NCI-H2196 treated with DMSO at 0.1 percent for 48 hours (cell line): Measurements from ENCODE around the gene FAM174B.
"Not testable (repeated sequence)": the region's sequence is repeated elsewhere in the genome, so short reads cannot be mapped to it uniquely, and the experiment has no call there.

ENCODE experiments used
- DNase-seq: peaks from one replicate; lab custom pipeline; 2025; ENCODE audit not compliant: unreplicated experiment; lab: John Stamatoyannopoulos, UW

FAM174B gene

DNA sequence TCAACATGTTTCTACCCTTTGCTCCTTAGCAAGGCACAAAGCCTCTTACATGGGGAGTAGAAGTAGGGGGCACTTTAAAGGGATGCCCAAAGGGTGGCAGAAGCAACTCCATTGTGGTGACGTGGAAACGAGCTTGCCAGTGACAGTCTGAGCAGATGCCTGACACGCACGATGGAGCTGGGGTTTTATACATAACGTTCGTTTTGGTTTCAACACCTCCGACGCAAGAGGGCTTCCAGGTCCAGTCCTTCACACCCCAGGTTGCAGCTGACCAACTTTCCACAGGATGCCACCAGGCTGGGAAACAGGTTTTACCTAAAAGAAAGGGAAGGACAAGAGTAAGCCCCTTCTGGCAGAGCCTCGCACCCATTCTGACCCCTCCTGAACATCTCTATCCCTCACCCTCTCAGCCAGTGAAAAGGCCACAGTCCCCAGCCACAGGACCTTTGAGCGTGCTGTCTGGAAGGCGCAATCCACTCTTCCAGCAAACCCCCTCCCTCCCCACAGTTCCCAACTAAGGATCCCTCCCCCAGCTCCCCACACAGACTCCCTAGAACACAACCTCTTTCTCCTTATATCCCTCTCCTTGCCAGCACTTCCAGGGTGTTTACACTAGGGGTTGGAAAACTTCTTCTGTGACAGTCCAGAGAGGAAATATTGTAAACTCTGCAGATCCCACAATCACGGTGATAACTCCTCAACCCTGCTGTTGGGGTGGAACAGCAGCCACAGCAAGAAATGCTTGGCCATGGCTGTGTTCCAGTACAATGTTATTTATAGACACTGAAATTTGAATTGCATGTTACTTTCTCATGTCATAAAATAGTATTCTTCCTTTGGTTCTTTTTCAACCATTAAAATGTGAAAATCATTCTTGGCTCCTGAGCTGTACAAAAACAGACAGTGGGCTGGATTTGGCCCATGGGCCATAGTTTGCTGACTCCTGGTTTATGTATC, 36.2 kb downstream of the FAM174B start:
- no peak for DNase-seq

GRCh38 chr15:92617549-92618520, 37.7 kb downstream of the FAM174B start:
- peak; percentile 46 for DNase-seq

- no peak for DNase-seq
Measured at GRCh38 chr15:92616621-92617548, 38.7 kb downstream of the FAM174B start.

GRCh38 chr15:92614791-92615785, 40.5 kb downstream of the FAM174B start:
- no peak for DNase-seq

GRCh38 chr15:92614301-92614700, 41.3 kb downstream of the FAM174B start:
- peak; percentile 21 for DNase-seq

- DNase-seq, result no peak
Measured at GRCh38 chr15:92613841-92614240, 41.7 kb downstream of the FAM174B start.

DNA sequence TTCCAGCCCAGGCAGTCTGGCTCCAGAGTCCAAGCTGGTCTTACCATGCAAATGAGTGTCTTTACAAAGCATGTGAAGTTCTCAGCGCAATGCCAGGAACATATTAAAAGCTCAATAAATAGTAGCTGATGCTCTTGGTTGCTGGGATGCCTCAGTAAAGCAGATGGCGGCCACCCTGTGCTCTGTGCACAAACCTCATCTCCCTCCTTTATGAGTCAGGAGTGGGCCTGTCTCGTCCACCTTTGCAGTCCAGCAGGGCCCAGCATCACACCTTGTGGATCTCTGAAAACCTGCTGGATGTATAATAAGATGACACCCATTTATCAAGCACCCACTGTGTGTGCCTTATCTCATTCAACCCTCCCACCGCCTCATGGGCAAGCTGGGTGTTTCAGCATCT, 42.7 kb downstream of the FAM174B start:
- DNase-seq, result no peak

DNA sequence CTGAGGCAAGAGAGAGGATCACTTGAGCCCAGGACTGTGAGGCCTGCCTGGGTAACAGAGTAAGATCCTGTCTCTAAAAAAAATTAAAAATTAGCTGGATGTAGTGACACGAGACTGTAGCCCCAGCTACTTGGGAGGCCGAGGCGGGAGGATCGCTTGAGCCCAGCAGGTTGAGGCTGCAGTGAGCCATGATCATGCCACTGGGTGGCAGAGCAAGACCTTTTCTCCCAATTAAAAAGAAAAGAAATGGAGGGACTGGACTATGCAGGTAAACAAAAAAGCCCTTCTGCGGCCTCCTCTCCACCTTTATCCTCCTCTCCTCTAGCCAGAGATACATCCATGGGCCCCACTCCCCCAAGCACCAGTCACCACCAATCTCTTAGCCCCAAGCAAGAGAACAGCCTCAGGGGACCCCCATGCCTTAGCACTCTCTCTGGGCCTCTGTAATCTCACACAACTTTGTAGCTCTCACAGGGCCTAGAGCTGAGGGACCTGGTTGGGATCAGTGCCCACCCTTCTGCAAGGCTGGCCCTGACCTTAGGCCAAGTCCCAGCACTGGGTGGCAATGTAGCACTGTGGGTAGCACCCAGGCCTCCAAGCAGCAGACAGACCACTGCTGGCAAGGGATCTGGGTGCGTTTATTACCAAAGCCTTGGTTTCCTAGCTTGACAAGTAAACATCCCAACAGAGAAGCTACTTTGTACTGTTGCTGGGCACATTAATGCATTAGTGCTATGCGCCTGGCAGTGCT, 43.4 kb downstream of the FAM174B start:
- DNase-seq, result no peak

DNA sequence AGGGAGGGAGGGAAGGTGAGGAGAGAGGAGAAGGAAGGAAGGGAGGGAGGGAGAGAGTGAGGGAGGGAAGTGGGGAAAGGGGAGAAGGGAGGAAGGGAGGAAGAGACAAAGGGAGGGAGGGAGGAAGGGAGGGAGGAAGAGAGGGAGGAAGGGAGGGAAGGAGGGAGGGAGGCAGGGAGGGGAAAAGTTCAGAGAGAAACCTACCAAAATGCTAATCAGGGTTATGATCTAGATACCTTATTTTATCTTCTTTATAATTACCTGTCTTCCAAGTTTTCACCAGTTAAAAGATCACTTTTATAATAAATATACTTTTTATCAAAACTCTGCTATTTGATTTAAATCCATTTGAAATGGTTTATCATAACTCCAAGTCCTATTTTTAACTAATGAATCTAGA, 44.4 kb downstream of the FAM174B start:
- DNase-seq, result no peak

DNA sequence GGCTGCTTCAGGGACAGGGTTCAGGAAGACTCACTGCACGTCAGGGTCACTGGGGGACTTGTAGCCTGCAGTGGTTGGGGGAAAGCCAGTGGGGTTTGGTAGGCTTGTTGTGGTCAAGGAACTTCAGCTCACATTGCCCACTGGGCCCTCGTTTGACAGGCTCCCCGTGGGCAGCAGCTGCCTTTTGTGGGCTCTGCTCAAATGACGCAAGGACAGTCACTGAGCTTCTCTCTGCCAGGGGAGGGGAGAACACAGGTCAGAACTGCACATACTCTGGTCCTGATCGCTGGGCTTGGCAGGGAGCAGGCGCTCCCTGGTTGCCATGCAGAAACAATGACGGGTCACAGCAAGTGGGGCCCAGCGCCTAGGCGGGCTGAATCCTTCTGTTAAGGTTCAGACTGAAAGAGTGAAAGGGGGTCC, 45.5 kb downstream of the FAM174B start:
- DNase-seq, result no peak

GRCh38 chr15:92608866-92609700, 46.5 kb downstream of the FAM174B start:
- no peak for DNase-seq

GRCh38 chr15:92606836-92607150, 48.8 kb downstream of the FAM174B start:
- DNase-seq, result not testable (repeated sequence)

DNA sequence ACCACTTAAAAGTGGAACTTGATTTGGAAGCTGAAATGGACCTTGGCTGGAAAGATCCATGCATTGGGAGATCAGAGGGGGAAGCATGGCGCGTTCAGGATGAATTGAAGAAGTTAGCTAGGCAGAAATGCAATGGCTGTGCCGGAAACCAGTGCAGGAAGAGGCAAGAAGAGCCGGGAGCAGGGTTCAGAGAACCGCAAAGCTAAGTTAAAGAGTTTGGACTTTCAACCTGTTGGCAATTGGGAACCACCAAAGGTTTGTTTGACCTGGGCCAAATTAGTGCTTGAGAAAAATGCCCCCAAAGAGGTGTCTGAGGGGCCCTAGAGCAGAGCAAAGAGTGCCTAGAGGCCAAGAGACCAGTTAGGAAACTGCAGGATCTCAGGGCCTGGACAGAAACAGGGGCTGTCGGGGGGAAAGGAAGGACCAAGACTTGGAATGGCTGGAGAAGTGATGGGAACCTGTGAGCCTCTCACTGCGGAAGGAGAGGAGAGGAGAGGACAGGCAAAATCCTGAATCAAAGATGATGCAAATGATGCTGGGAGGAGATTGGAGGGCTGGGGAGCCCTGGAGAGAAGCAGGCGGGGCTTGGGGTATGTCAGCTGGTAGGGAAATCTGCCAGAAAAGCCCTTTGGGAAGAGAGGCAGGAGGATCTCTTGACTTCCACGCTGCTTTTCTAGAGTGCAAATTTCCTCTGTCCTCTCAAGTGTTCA, 49.3 kb downstream of the FAM174B start:
- DNase-seq, result no peak

DNA sequence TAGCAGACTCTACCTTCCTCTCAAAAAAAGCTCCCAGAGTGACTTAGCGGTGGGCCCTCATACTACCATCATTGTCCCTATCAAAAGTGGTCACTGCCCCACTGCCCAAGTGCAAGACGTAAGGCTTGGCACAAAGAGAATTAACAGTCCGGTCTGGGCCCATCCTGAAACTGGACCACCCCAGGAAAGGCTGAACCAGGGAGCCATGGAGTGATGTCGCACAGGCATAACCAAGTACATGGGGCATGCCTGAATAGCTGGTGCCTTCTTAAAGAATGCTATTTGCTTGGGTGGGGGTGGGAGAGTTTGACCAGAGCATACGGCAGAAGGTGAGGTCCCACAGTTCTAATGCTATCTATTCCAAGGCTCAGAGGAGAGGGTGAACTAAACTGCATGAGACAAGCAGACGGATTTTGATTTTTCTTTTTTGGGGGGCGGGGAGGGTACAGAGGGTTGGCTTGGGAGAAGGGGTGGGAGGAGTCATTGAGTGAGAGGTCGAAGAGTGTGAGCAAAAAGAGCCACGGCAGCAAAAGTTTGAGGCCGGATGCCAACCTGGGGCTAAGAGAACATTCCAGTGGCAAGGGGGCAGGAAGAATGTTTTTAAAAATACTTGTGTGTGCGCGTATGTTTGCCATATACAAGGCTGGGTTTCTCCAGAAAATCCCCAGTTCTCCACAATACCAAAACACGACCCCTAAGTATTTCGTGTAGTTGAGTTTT, 50.2 kb downstream of the FAM174B start:
- DNase-seq, result no peak

GRCh38 chr15:92603743-92604470, 51.7 kb downstream of the FAM174B start:
- DNase-seq, result no peak

- no peak for DNase-seq
Measured at GRCh38 chr15:92603278-92603677, 52.3 kb downstream of the FAM174B start.
